HG02870 (cell line): Measurements from ENCODE around the gene IER2.
"Not testable (repeated sequence)": the region's sequence is repeated elsewhere in the genome, so short reads cannot be mapped to it uniquely, and the experiment has no call there.

Source experiments
- ATAC-seq: cut with Tn5 transposase; IDR thresholded peaks from one replicate; pipeline ENCODE4 v1.9.1; 2021; ENCODE audit warnings: mild to moderate bottlenecking, moderate library complexity; ENCODE audit not compliant: unreplicated experiment

Gene IER2

GRCh38 chr19:13138171-13138915 lies 11.9 kb upstream of the IER2 start:
- no peak for ATAC-seq

DNA sequence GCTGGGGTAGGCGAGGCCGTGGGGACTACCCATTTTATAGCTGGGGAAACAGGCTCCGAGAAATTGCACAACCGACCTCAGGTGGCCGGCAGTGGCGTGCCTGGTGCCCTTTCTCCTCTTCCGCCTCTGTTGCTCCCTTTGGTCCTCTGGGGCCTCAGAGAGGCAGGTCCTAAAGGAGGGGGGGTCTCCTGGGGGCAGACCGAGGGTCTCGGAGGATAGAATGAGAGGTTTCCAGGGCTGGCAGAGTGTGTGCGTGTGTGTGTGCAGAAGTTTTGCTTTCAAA lies 11.4 kb upstream of the IER2 start:
- ATAC-seq, result no peak

- ATAC-seq, result no peak
Observed at GRCh38 chr19:13139633-13140311, 10.4 kb upstream of the IER2 start.

DNA sequence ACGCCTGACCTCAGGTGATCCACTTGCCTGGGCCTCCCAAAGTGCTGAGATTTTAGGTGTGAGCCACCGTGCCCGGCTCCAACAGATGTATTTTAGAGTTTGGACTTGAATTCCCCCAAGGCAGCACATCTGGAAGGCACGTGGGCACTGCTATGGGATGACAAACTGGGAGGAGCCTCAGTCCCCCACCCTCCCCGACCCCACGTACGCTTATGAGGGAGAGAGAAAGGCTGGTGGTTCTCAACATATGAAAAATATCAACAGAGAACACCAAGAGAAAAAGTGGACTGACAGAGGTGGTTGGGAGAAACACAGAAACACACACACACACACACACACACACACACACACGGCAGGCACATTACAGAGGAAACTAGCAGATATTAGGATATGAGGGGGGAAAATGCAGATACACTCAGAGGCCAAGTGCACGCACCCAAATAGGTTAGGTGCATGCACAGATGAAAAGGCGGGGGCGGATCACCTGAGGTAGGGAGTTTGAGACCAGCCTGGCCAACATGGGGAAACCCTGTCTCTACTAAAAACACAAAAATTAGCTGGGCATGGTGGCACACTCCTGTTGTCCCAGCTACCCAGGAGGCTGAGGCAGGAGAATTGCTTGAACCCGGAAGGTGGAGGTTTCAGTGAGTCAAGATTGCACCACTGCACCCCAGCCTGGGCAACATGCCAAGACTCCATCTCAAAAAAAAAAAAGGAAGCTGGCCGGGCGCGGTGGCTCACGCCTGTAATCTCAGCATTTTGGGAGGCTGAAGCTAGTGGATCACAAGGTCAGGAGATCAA lies 3.2 kb upstream of the IER2 start:
- ATAC-seq, result no peak

DNA sequence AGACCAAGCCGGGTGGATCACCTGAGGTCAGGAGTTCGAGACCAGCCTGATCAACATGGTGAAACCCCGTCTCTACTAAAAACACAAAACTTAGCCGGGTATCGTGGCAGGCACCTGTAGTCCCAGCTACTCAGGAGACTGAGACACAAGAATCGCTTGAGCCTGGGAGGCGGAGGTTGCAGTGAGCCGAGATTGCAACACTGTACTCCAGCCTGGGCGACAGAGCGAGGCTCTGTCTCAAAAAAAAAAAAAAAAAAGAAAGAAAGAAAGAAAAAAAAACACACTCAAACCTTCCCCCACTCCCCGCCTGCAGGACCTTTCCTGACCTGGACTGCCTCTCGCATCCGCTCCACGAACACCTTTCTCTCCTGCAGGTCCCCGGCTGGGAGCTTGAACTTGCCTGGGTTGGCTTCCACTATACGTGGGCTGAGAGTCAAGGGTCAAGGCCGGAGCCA lies 1.0 kb upstream of the IER2 start:
- not testable (repeated sequence) for ATAC-seq

GRCh38 chr19:13149628-13150186 lies 504 bp upstream of the IER2 start:
- ATAC-seq, result no peak

GRCh38 chr19:13150931-13151604 lies 857 bp downstream of the IER2 start:
- ATAC-seq, result peak; percentile 2

DNA sequence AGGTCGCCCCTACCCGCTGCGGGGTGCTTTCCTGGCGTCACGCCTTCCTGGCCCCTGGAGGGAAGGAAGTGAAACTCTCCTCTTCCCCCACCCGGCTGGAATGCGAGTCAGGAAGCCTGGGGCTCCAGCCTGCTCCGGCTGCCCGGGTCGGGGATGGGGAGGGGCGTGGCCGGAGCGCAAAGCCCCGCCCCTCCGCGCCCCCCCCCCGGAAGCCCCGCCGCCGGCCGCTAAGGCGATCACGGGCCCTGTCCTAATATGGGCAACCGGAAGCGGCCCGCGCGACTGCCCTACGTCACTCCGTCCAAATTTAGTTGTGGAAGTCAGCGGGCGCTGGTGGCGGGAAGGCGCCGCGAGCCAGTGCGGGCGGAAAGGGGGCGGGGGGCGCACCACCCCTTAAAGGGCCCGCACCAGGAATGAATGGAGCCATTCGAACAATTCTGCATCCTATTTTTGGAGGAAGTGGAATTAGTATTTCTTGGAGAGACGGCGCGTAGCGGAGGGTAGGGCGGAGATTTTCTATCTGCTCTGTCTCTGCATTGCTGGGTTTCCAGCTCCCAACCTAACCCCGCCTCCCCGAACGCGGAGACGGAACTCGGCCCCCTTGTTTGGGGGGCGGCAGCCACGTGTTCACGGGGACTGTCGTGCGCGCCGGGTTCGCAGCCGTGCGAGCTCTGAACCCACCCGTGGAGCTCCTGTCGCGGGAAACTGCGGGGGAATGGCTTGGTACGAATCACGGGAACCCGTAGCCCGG lies 1.6 kb downstream of the IER2 start:
- ATAC-seq, result peak; percentile 40

GRCh38 chr19:13152356-13152973 lies 2.3 kb downstream of the IER2 start:
- ATAC-seq, result no peak

- no peak for ATAC-seq
Observed at GRCh38 chr19:13152974-13153568, 2.9 kb downstream of the IER2 start.

- no peak for ATAC-seq
Observed at GRCh38 chr19:13153569-13154240, 3.5 kb downstream of the IER2 start.

GRCh38 chr19:13154241-13154778 lies 4.1 kb downstream of the IER2 start:
- ATAC-seq, result no peak

GRCh38 chr19:13154911-13155471 lies 4.8 kb downstream of the IER2 start:
- ATAC-seq, result no peak

- no peak for ATAC-seq
Observed at GRCh38 chr19:13155472-13156359, 5.5 kb downstream of the IER2 start.

DNA sequence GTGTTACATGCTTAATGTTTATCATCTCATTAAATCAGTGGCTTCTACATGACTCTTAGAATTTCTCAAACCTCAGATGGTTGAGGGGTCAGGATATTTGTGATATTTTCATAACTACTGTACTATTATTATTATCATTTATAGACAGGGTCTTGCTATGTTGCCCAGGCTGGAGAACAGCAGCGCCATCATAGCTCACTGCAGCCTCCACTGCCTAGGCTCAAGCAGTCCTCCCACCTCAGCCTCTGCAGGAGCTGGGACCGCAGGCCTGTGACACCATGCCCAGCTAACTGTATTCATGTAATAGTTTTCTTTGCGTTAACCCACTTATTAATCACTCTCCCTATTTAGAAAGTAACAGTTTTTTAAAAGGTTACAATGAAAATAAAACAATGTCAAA lies 9.5 kb downstream of the IER2 start:
- no peak for ATAC-seq

GRCh38 chr19:13160557-13160956 lies 10.3 kb downstream of the IER2 start:
- no peak for ATAC-seq
